B cell (primary cell): Measurements from ENCODE around the gene CDK8. TPM values are rescaled to one million over a fixed set of nuclear protein-coding genes. Genes with fewer than 3 reads are reported as not detected.
"Not testable (repeated sequence)": the region's sequence is repeated elsewhere in the genome, so short reads cannot be mapped to it uniquely, and the experiment has no call there.

Experiments used
- ATAC-seq: fragments of 200-7000 bp; cut with Tn5 transposase; one replicate; pipeline ENCODE4 v1.10.0; 2021; ENCODE audit warnings: low read depth, mild to moderate bottlenecking, moderate number of reproducible peaks, moderate library complexity
- CTCF ChIA-PET: fragments of 350-600 bp; sonication (Branson Sonifier 250); formaldehyde crosslinking; loops from one replicate; lab custom pipeline; 2021; ENCODE audit warnings: antibody characterized with exemption, inconsistent platforms; lab: Charles Lee
- POLR2A ChIA-PET: fragments of 350-600 bp; sonication (Branson Sonifier 250); formaldehyde crosslinking; loops from one replicate; lab custom pipeline; 2021; ENCODE audit warnings: antibody characterized with exemption; lab: Charles Lee
- DNase-seq: peaks from one replicate; pipeline ENCODE4 v3.0.0; 2013
- H2AFZ ChIP-seq: 2 replicates; pipeline ENCODE4 v1.6.1; 2012; ENCODE audit warnings: mild to moderate bottlenecking, low read depth, low read length; ENCODE audit not compliant: insufficient read depth, poor library complexity, severe bottlenecking
- H3K27ac ChIP-seq, 2 donors: 1 replicate in 1 of 2; 2 replicates in 1 of 2; pipeline ENCODE4 v1.5.1; 2012 to 2013; ENCODE audit warnings: low read length in 2 of 2, mild to moderate bottlenecking in 2 of 2, moderate library complexity in 1 of 2
- H3K27me3 ChIP-seq, 4 experiments: fragments of 200-600 bp in 1 of 4; sonication (generic) in 1 of 4; replicated peaks in 1 of 4; 1 replicate in 2 of 4; 2 replicates in 2 of 4; pipeline versions ENCODE4 v1.6.1 to v1.7.0; 2013 to 2016; ENCODE audit warnings: low read length in 3 of 4, mild to moderate bottlenecking in 2 of 4, mixed read lengths in 1 of 4, moderate library complexity in 1 of 4; ENCODE audit not compliant: insufficient read depth in 4 of 4, control insufficient read depth in 3 of 4; ENCODE audit errors: control extremely low read depth in 1 of 4
- H3K36me3 ChIP-seq, 2 experiments: replicated peaks in 1 of 2; 1 replicate in 1 of 2; 2 replicates in 1 of 2; pipeline versions ENCODE4 v1.6.1 to v1.7.1; 2013; ENCODE audit warnings: low read length in 1 of 2; ENCODE audit not compliant: insufficient read depth in 2 of 2, control insufficient read depth in 1 of 2; ENCODE audit errors: control extremely low read depth in 1 of 2, extremely low read depth in 1 of 2
- H3K4me1 ChIP-seq, 2 donors: fragments of 200-600 bp in 1 of 2; sonication (generic) in 1 of 2; 1 replicate in 1 of 2; 2 replicates in 1 of 2; pipeline versions ENCODE4 v1.5.1 to v1.6.1; 2013 to 2017; ENCODE audit warnings: low read length in 2 of 2; ENCODE audit not compliant: control insufficient read depth in 2 of 2, insufficient read depth in 2 of 2
- H3K4me2 ChIP-seq: replicated peaks from 2 replicates; pipeline ENCODE3; 2012; ENCODE audit warnings: mild to moderate bottlenecking, low read depth, low read length; ENCODE audit not compliant: poor library complexity, severe bottlenecking
- H3K4me3 ChIP-seq, 5 experiments: fragments of 200-600 bp in 1 of 5; sonication (generic) in 1 of 5; 1 replicate in 3 of 5; 2 replicates in 2 of 5; pipeline versions ENCODE4 v1.5.1 to v1.7.0; 2011 to 2016; ENCODE audit warnings: low read length in 4 of 5, mild to moderate bottlenecking in 4 of 5, low read depth in 2 of 5, control low read depth in 1 of 5, moderate library complexity in 1 of 5; ENCODE audit not compliant: insufficient read depth in 1 of 5; ENCODE audit errors: control extremely low read depth in 1 of 5, extremely low read depth in 1 of 5
- H3K79me2 ChIP-seq: fragments of 200-600 bp; sonication (generic); one replicate; pipeline ENCODE4 v1.6.0; 2016; ENCODE audit warnings: low read length; ENCODE audit not compliant: control insufficient read depth, insufficient read depth
- H3K9ac ChIP-seq: fragments of 200-600 bp; sonication (generic); 2 replicates; pipeline ENCODE4 v1.6.1; 2017; ENCODE audit warnings: mild to moderate bottlenecking, low read length, moderate library complexity
- H3K9me3 ChIP-seq, 3 donors: one replicate each; pipeline versions ENCODE4 v1.6.1 to v1.7.1; 2013; ENCODE audit warnings: low read length in 2 of 3; ENCODE audit not compliant: control insufficient read depth in 2 of 3, insufficient read depth in 1 of 3; ENCODE audit errors: control extremely low read depth in 1 of 3
- H4K20me1 ChIP-seq: 2 replicates; pipeline ENCODE4 v1.6.0; 2012; ENCODE audit warnings: mild to moderate bottlenecking, low read length; ENCODE audit not compliant: insufficient read depth, control insufficient read depth, poor library complexity, severe bottlenecking
- H3K27ac Mint-ChIP-seq: one replicate; pipeline ENCODE4 v1.8.0; 2021; ENCODE audit warnings: mixed read lengths
- H3K27me3 Mint-ChIP-seq: one replicate; pipeline ENCODE4 v1.8.0; 2021; ENCODE audit warnings: mixed read lengths
- H3K4me1 Mint-ChIP-seq: one replicate; pipeline ENCODE4 v1.8.0; 2021; ENCODE audit warnings: mixed read lengths
- H3K4me3 Mint-ChIP-seq: one replicate; pipeline ENCODE4 v1.8.0; 2021; ENCODE audit warnings: mixed read lengths
- H3K9me3 Mint-ChIP-seq: one replicate; pipeline ENCODE4 v1.8.0; 2022; ENCODE audit warnings: mixed read lengths; ENCODE audit not compliant: insufficient read depth
- CTCF ChIP-seq: fragments of 200-600 bp; IDR thresholded peaks from one replicate; pipeline ENCODE4 v1.8.0; 2022; ENCODE audit warnings: antibody characterized with exemption, mild to moderate bottlenecking
- EZH2 ChIP-seq: IDR thresholded peaks from 2 replicates; pipeline ENCODE4 v1.6.1; 2012; ENCODE audit warnings: borderline replicate concordance, low read depth, mild to moderate bottlenecking, moderate library complexity, low read length; ENCODE audit not compliant: insufficient read depth, poor library complexity, severe bottlenecking
- WGBS: methylation state at CpG from one replicate; pipeline ENCODE4 v1.1.5; 2013; ENCODE audit warnings: missing lambda C conversion rate; ENCODE audit not compliant: insufficient coverage; 5-methylcytosine and 5-hydroxymethylcytosine counted together
- intact Hi-C: fragments of 100-400 bp; cut with micrococcal nuclease; formaldehyde crosslinking; loops from one replicate; pipeline ENCODE4 v1.10.0; 2022
- polyA plus RNA-seq: library from polyadenylated mRNA; depleted of rRNA; stranded (reverse); fragments of >200 nt; gene quantifications from 2 replicates; pipeline ENCODE4 v1.2.3, GENCODE V29; 2012
- total RNA-seq, 2 donors: library from RNA; stranded (reverse); fragments of 120-200 nt in 1 of 2; gene quantifications; 1 replicate in 1 of 2; 2 replicates in 1 of 2; pipeline versions ENCODE4 v1.2.3 to v1.2.4, GENCODE V29; 2013 to 2022

Gene CDK8
- total and polyA plus RNA-seq, 2 donors (not counting 1 experiment from before 2014, with no cell fraction given), result 10.8 to 13.5 TPM

- intact Hi-C loops, result no loop called here
These were observed 4.4 kb upstream of the CDK8 start for GRCh38 chr13:26249551-26249950.

GRCh38 chr13:26252006-26252405 is 1.9 kb upstream of the CDK8 start:
- not testable (repeated sequence) for H3K9me3 ChIP-seq, H3K9ac ChIP-seq, H4K20me1 ChIP-seq, H3K4me2 ChIP-seq, ATAC-seq, H3K4me3 Mint-ChIP-seq, DNase-seq, H3K27ac ChIP-seq, H3K36me3 ChIP-seq, H3K27ac Mint-ChIP-seq, H3K9me3 Mint-ChIP-seq, H3K27me3 ChIP-seq, H2AFZ ChIP-seq, H3K27me3 Mint-ChIP-seq, H3K4me3 ChIP-seq
- Histone ChIP-seq H3K79me2 (peaks cover 22% of the 10 kb centered on the region), H3K4me1 (peaks cover 14 to 17% of the 10 kb centered on the region in 2 donors)
- ChIA-PET POLR2A (interaction anchor here (0.6 to 1.0 kb wide), 2 partner anchors 65 to 66 kb away, joined by 3 to 4 read pairs; no protein-coding TSS in a partner anchor), CTCF (interaction anchor here (0.6 to 2.8 kb wide), 2 partner anchors 67 to 948 kb away, joined by 3 to 9 read pairs; no protein-coding TSS in a partner anchor)
- intact Hi-C loops, result loop anchor here (5.0 to 10.0 kb wide), 6 partner anchors 923 to 1977 kb away; partner anchors contain the start of genes GTF3A, LNX2, MTIF3 and MTMR6
- WGBS, result no CpG with 5 or more reads among the region's 4 CpGs
- H3K4me1 Mint-ChIP-seq, result peaks cover 24% of the 10 kb centered on the region

More at GRCh38 chr13:26249551-26249950, 4.4 kb upstream of the CDK8 start:
- H3K4me1 ChIP-seq, result peaks cover 0 to 3% of the 10 kb centered on the region in 2 donors
- H4K20me1 ChIP-seq, result no peaks in the 10 kb centered on the region
- no peaks in the 10 kb centered on the region for H3K36me3 ChIP-seq
- no peak overlapping the region for H2AFZ ChIP-seq
- Mint-ChIP-seq H3K4me1 (peaks cover 7% of the 10 kb centered on the region), H3K4me3 (no peak overlapping the region), H3K27ac (no peak overlapping the region), H3K27me3 (peaks cover 8% of the 10 kb centered on the region), H3K9me3 (no peaks in the 10 kb centered on the region)
- no peak overlapping the region for H3K4me2 ChIP-seq
- POLR2A ChIA-PET, result no interaction called here
- DNase-seq (no peak), ATAC-seq (no peak)
- no peak overlapping the region for H3K4me3 ChIP-seq
- no peak overlapping the region for H3K9ac ChIP-seq
- no peaks in the 10 kb centered on the region for H3K9me3 ChIP-seq
- H3K27me3 ChIP-seq, result peaks cover 0 to 4% (median 2%) of the 10 kb centered on the region in 4 experiments
- no peak overlapping the region for H3K27ac ChIP-seq
- CTCF ChIA-PET, result interaction anchor here (2.8 kb wide), 1 partner anchor 64 kb away, joined by 9 read pairs; no protein-coding TSS in a partner anchor
- no peaks in the 10 kb centered on the region for H3K79me2 ChIP-seq
- no peak for TF ChIP-seq EZH2
- no peak for TF ChIP-seq CTCF
